Measurements from ENCODE around the gene KCNAB1.
"Not testable (repeated sequence)": the region's sequence is repeated elsewhere in the genome, so short reads cannot be mapped to it uniquely, and the experiment has no call there.

The KCNAB1 gene

DNA sequence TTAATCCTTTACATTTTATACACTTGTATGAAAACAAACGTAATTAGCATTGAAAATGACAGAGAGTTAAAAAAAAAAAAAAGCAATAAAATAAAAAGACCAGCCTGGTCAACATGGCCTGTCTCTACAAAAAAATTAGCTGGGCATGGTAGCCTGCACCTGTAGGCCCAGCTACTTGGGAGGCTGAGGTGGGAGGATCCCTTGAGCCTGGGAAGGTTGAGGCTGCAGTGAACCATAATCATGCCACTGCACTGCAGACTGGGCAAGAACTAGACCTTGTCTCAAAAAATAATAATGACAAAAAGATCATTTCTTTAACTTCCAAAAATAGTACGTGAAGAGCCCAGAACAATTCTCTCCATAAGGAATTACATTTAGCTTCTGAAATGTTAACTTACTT, 432.6 kb downstream of the KCNAB1 start:
- DNase-seq: no peak

DNA sequence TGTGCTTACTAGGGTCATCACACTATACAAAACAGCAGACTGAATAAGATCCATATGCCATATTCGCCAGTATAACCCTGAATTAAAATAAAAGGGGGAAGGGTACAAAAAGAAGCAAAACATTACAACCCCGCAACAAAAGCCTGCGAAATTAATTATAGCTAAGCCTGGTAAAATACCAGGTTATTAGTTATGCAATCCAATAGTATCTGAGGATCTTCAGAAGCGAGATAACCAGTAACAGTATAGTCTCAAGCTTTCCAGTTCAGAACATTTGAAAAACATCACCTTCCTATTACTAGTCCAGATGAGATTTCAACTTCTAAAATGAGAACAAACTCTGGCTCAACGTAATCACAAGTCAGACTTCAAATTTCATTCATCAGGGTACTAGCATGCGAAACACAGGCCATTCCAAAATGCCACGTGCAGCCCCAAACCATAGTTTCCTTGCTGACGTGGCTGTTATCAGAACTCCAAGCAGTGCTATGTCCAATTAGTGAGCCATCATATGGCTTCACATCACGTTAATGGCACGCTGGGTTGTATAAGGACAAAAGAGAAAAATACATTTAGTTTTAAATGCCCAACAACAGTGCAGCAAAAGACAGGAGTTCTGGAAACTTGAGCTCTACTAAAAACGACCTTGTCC, 433.5 kb downstream of the KCNAB1 start:
- no peak for DNase-seq

- no peak for DNase-seq
Observed at GRCh38 chr3:156554515-156554841, 434.1 kb downstream of the KCNAB1 start.

GRCh38 chr3:156554842-156555687, 434.7 kb downstream of the KCNAB1 start, which contains the start of gene SSR3:
Gene SSR3, minus strand, starts transcription at chr3:156555117. Its CDS starts 28 bp downstream, at chr3:156555089.
- peak; percentile 97 for DNase-seq

DNA sequence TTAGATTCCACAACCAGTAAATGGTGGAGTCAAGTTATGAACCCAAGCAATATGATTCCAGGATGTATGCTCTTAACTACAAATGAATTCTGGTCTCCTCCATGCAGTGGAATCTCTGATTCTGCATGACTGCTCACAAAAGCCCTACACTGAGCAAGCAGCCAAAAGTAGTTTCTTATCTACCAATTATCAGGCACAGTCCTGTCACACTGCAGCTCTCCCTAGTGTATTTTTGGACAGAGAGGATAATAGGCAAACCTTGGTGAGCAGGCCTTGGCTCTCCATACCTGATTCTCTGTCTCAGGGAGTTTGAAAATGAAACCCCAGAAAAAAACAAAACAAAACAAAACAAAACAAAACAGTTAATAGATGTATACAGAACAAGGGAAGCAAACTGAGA, 438.0 kb downstream of the KCNAB1 start:
- no peak for DNase-seq

DNA sequence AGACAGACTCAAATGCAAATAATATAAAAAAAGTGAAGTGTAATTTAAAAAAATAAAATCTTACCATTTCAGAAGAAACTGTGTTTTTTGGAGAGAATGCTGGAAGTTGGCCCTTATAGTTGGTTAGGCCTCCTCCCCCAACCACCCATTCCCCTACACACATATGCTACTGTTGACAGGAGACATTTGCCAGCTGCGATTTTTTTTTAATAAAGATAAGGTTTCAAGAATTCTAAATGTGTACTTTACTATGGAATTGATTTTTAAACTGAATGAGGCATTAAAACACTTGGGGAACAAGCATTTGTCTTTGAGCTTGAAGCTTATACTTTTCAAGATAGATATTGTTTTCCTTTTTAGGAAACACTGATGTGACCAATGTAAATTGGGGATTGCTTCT, 438.9 kb downstream of the KCNAB1 start:
- no peak for DNase-seq

GRCh38 chr3:156561533-156561932, 441.2 kb downstream of the KCNAB1 start:
- no peak for DNase-seq

- not testable (repeated sequence) for DNase-seq
Observed at GRCh38 chr3:156562486-156562885, 442.1 kb downstream of the KCNAB1 start.

- DNase-seq: no peak
Observed at GRCh38 chr3:156563900-156564682, 443.7 kb downstream of the KCNAB1 start.

GRCh38 chr3:156569016-156569415, 448.6 kb downstream of the KCNAB1 start:
- DNase-seq: not testable (repeated sequence)

GRCh38 chr3:156569881-156570280, 449.5 kb downstream of the KCNAB1 start:
- not testable (repeated sequence) for DNase-seq

GRCh38 chr3:156575641-156576040, 455.3 kb downstream of the KCNAB1 start:
- no peak for DNase-seq

DNA sequence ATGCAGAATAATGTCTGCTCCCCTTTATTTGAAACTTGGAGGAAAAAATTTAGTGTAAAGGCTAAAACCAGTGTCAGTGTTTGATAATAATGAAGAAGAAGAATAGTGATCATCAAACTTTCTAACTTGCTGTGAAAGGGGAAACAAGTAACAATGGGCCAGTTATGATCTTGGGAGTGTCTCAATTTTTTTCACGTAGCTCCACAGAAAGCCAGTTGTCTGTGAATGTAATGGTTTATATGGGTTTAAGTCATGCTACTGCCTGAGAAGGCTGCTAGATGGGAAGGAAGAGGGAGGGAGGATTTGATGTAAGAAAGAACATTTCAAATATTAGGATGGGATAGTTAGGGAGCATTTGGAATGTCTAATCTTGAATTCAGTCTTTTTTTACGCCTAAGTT, 455.7 kb downstream of the KCNAB1 start:
- no peak for DNase-seq

GRCh38 chr3:156576651-156577348, 456.4 kb downstream of the KCNAB1 start:
- no peak for DNase-seq

- no peak for DNase-seq
Observed at GRCh38 chr3:156577736-156578135, 457.4 kb downstream of the KCNAB1 start.

DNA sequence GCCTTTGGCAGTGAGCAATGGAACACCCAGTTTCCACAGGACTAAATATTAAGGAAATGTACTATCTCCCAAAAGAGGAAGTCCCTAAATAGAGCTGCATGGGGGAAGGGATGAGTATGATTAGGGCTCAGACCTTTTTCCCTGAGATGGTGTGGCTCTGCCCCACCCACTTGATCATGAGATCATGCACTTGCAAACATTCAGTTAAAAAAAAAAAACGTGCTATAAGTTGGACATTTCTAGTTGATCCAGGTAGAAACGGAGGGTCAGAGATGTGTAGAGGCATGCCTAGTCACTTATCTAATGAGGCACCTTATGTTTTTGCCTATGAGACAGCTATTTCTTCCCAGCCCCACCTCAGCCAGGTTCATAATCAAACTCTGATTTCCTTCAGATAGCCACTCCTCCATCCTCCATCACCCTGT, 459.1 kb downstream of the KCNAB1 start:
- no peak for DNase-seq

DNA sequence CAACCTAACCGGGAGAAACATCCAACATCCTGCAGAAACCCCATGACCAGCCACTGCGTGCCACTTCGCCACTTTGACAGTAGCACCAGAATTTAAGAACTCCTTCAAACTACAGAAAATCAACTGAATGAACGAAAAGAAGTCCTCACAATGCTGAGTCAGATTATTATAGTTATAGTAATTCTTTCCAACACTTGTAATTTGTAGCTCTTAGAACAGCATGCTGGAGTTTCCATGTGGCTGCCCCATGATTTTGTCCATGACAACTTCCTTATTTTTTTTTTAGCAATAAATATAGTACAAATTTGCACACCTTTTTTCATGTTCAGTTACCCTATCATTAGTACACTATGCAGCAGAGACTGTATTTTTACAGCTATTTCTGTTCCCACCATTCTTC, 460.7 kb downstream of the KCNAB1 start:
- no peak for DNase-seq

DNA sequence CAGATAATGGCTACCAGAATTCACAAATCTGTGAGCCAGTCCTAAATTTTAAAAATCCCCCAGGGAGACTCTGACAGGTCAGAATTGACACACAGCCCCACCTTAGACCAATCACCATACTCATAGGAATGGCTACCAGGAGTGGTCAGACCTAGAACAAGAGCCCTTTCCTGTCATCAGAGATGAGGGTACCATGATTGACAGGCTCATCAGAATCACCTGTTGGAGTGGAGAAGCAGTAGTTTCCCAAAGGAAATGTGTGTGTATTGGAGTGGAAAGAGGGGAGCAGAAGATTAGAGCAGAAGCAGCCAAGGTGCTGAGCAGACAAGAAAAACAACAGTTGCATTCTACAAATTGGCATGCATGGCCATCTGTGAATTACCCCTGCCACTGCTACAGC, 461.6 kb downstream of the KCNAB1 start:
- DNase-seq: no peak

DNA sequence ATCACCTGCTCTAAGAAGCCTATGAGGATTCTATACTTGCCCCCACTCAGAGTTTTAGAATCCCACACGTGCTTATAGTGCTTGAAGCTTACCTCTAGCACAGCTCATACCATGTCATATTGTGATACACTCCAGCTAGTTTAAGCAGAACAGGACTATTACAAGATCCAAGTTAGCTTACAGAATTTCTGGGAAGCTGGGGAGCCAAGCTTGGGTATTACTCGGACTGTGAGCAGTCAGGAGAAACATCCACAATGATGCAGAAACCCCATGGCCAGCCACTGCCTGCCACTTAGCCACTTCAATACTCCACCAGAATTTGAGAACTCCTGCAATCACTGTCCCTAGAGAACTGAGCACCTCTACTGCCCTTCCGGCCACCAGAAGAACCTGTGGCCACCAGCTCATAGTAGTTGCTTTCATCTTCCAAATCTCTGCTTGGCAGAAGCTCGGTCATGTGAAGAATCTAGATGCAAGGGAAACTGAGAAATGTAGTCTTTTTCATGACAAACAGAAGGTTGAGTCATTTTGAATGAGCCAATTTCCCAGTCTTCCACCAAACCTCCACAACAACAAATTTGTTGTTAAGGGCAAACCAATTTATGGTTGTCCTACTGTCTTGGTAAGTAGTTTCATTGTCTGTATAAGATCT, 462.3 kb downstream of the KCNAB1 start:
- no peak for DNase-seq

GRCh38 chr3:156583469-156583868, 463.1 kb downstream of the KCNAB1 start:
- DNase-seq: no peak

GRCh38 chr3:156586905-156587759, 466.8 kb downstream of the KCNAB1 start:
- no peak for DNase-seq

DNA sequence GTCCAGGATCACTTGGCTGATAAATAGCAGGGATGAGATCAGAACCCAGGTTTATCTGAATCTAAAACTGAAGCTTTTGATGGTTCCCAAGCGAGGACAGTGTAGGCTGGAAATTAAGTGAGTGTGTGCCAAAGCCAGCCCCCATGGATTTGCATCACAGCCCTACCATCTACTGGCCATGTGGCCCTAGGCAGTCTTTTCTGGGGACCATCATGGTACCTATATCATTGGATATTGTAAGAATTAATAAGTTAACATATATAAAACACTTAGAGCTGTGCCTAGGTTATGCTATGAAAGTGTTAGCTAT, 467.3 kb downstream of the KCNAB1 start:
- DNase-seq: no peak

All from NCI-H1436 treated with DMSO at 0.1 percent for 48 hours (cell line).